K562 (cell line): Measurements from ENCODE around the gene WIPF2. TPM values are rescaled to one million over a fixed set of nuclear protein-coding genes. Genes with fewer than 3 reads are reported as not detected.

ENCODE experiments used
- CCNT2 ChIP-seq: IDR thresholded peaks from 2 replicates; pipeline ENCODE4 v1.6.1; 2011; ENCODE audit warnings: borderline replicate concordance, low read depth, mild to moderate bottlenecking, moderate library complexity, mixed read lengths, low read length; ENCODE audit not compliant: insufficient read length; ENCODE audit errors: extremely low read depth
- DMBX1 ChIP-seq: fragments of 250-450 bp; sonication (Bioruptor Pico); IDR thresholded peaks from 2 replicates; pipeline ENCODE4 v1.8.0; 2022; ENCODE audit warnings: inconsistent platforms, mild to moderate bottlenecking, moderate library complexity, borderline replicate concordance
- HDAC1 ChIP-seq, 2 experiments: fragments of 450-650 bp; IDR thresholded peaks; 2 replicates each; pipeline ENCODE4 v1.6.1; 2016 to 2017; ENCODE audit warnings: inconsistent platforms in 1 of 2, mild to moderate bottlenecking in 1 of 2, moderate library complexity in 1 of 2
- NR0B1 ChIP-seq: fragments of 450-650 bp; IDR thresholded peaks from one replicate; pipeline ENCODE4 v1.6.1; 2018; ENCODE audit warnings: mild to moderate bottlenecking, moderate library complexity; ENCODE audit not compliant: partially characterized antibody
- RCOR1 ChIP-seq, 2 experiments: IDR thresholded peaks; 2 replicates each; pipeline ENCODE4 v1.6.1; 2012; ENCODE audit warnings: low read depth in 2 of 2, low read length in 2 of 2, borderline replicate concordance in 1 of 2, improper control_type of control experiment in 1 of 2
- SIX5 ChIP-seq, 2 experiments: IDR thresholded peaks; 2 replicates each; pipeline ENCODE4 v1.6.1; 2011; ENCODE audit warnings: low read length in 2 of 2, borderline replicate concordance in 1 of 2, low read depth in 1 of 2, mild to moderate bottlenecking in 1 of 2, moderate library complexity in 1 of 2; ENCODE audit not compliant: insufficient read depth in 1 of 2
- THAP12 ChIP-seq: fragments of 250-450 bp; sonication (Bioruptor Pico); IDR thresholded peaks from 2 replicates; pipeline ENCODE4 v1.9.0; 2021; ENCODE audit warnings: mild to moderate bottlenecking, inconsistent platforms
- TSHZ1 ChIP-seq: fragments of 250-450 bp; sonication (Bioruptor Pico); IDR thresholded peaks from 2 replicates; pipeline ENCODE4 v1.4.0; 2020; ENCODE audit warnings: mild to moderate bottlenecking, moderate library complexity
- UBTF ChIP-seq, 2 experiments: IDR thresholded peaks; 2 replicates each; pipeline ENCODE4 v1.6.1; 2012; ENCODE audit warnings: improper control_type of control experiment in 2 of 2, low read depth in 2 of 2, low read length in 2 of 2, borderline replicate concordance in 1 of 2
- ZBTB1 ChIP-seq: sonication (generic); formaldehyde crosslinking; IDR thresholded peaks from 2 replicates; pipeline ENCODE4 v1.8.1; 2023; ENCODE audit warnings: missing genetic modification reagents, low read depth, mild to moderate bottlenecking, borderline replicate concordance
- ZFPM2 ChIP-seq: fragments of 250-450 bp; sonication (Bioruptor Pico); IDR thresholded peaks from 2 replicates; pipeline ENCODE4 v1.5.1; 2022; ENCODE audit warnings: mild to moderate bottlenecking
- polyA plus RNA-seq, 8 experiments: library from polyadenylated mRNA; depleted of rRNA in 4 of 8; stranded (reverse) in 5 of 8; unstranded in 3 of 8; fragments of >200 nt; fragmentation: Nextera tagmentation in 2 of 8; fragmentation: Illumina TruSeq in 1 of 8; extraction: Ambion mirVana in 2 of 8; extraction: Trizol in 1 of 8; gene quantifications; 2 replicates each; pipeline versions ENCODE4 v1.2.1 to v1.2.3, GENCODE V29; 2011 to 2014; ENCODE audit warnings: inconsistent platforms in 1 of 8, missing spikeins in 1 of 8
- total RNA-seq, 7 experiments: library from RNA; depleted of rRNA in 6 of 7; stranded (reverse); fragments of >200 nt in 6 of 7; fragmentation: Illumina TruSeq in 2 of 7; extraction: Trizol in 2 of 7; gene quantifications; 2 replicates each; pipeline versions ENCODE4 v1.2.1 to v1.2.3, GENCODE V29; 2011 to 2021; ENCODE audit warnings: low replicate concordance in 1 of 7

The WIPF2 gene
- total and polyA plus RNA-seq, 9 of the 15 experiments (the other 6 are each of a cell fraction or from before 2014, with no cell fraction given): 3.6 to 15.0 (median 5.3) TPM

GRCh38 chr17:40219594-40220338 is 662 bp downstream of the WIPF2 start (continued):
- TF ChIP-seq RCOR1 (IDR thresholded peaks at IDR 0.05; ENCODE audit: borderline replicate concordance in 1 of 2, low read depth in 2 of 2, low read length in 2 of 2) (no peak), DMBX1 (CRISPR knock-in tag) (no peak), CCNT2 (no peak), SIX5 (IDR thresholded peaks at IDR 0.05; ENCODE audit: borderline replicate concordance in 1 of 2, insufficient read depth in 1 of 2, low read depth in 1 of 2, low read length in 2 of 2) (no peak), ZBTB1 (CRISPR knock-in tag) (no peak), UBTF (IDR thresholded peaks at IDR 0.05; ENCODE audit: borderline replicate concordance in 1 of 2, low read depth in 2 of 2, low read length in 2 of 2) (no peak), NR0B1 (no peak), ZFPM2 (CRISPR knock-in tag) (no peak), HDAC1 (IDR thresholded peaks at IDR 0.05) (peak in 1 of 2 experiments; percentile 53; a peak in 2 of 4 replicates), TSHZ1 (CRISPR knock-in tag) (no peak), THAP12 (no peak)
